Liver (tissue), 9 donors: ENCODE measurements around the gene ZNF563. TPM values are rescaled to one million over a fixed set of nuclear protein-coding genes. Genes with fewer than 3 reads are reported as not detected.

ENCODE experiments used
- DNase-seq: peaks from one replicate; pipeline ENCODE4 v3.0.0-alpha.2; 2017; ENCODE audit warnings: low spot score
- H3K27ac ChIP-seq, 2 donors: one replicate each; pipeline ENCODE4 v1.7.0; 2013; ENCODE audit warnings: inconsistent platforms in 2 of 2, low read length in 2 of 2, control low read depth in 1 of 2, low read depth in 1 of 2, mild to moderate bottlenecking in 1 of 2
- H3K27me3 ChIP-seq, 4 donors: one replicate each; pipeline versions ENCODE4 v1.6.1 to v1.7.0; 2013; ENCODE audit warnings: low read length in 3 of 4, inconsistent platforms in 1 of 4, mild to moderate bottlenecking in 1 of 4, moderate library complexity in 1 of 4; ENCODE audit not compliant: control insufficient read depth in 4 of 4, insufficient read depth in 4 of 4
- H3K36me3 ChIP-seq, 4 donors: one replicate each; pipeline versions ENCODE4 v1.6.1 to v1.7.0; 2013; ENCODE audit warnings: low read length in 3 of 4, mild to moderate bottlenecking in 3 of 4, low read depth in 1 of 4, moderate library complexity in 1 of 4; ENCODE audit not compliant: control insufficient read depth in 4 of 4, insufficient read depth in 3 of 4
- H3K4me1 ChIP-seq, 4 donors: one replicate each; pipeline versions ENCODE4 v1.6.1 to v1.7.0; 2013; ENCODE audit warnings: low read length in 3 of 4, mild to moderate bottlenecking in 3 of 4, moderate library complexity in 1 of 4; ENCODE audit not compliant: control insufficient read depth in 4 of 4, insufficient read depth in 4 of 4
- H3K4me3 ChIP-seq, 3 donors: one replicate each; pipeline versions ENCODE4 v1.6.1 to v1.7.0; 2013; ENCODE audit warnings: low read length in 3 of 3, control low read depth in 1 of 3, low read depth in 1 of 3, mild to moderate bottlenecking in 1 of 3
- H3K9ac ChIP-seq, 2 donors: one replicate each; pipeline ENCODE4 v1.7.0; 2013; ENCODE audit warnings: low read length in 2 of 2, mild to moderate bottlenecking in 2 of 2, moderate library complexity in 2 of 2, control low read depth in 1 of 2, low read depth in 1 of 2
- H3K9me3 ChIP-seq, 4 donors: one replicate each; pipeline versions ENCODE4 v1.6.1 to v1.7.0; 2013; ENCODE audit warnings: low read length in 3 of 4; ENCODE audit not compliant: control insufficient read depth in 4 of 4
- EGR1 ChIP-seq, 2 donors: IDR thresholded peaks; 2 replicates each; pipeline ENCODE4 v1.6.1; 2016 to 2018; ENCODE audit warnings: antibody characterized with exemption in 2 of 2, low read depth in 2 of 2
- FOXA1 ChIP-seq: IDR thresholded peaks from 2 replicates; pipeline ENCODE4 v1.6.1; 2016; ENCODE audit warnings: antibody characterized with exemption
- FOXA2 ChIP-seq: IDR thresholded peaks from 2 replicates; pipeline ENCODE4 v1.6.1; 2016; ENCODE audit warnings: antibody characterized with exemption
- GABPA ChIP-seq, 2 donors: IDR thresholded peaks in 1 of 2; conservative IDR thresholded peaks in 1 of 2; 2 replicates each; pipeline ENCODE4 v1.6.1; 2016; ENCODE audit warnings: antibody characterized with exemption in 2 of 2, mild to moderate bottlenecking in 1 of 2, moderate library complexity in 1 of 2
- HNF4A ChIP-seq, 2 donors: conservative IDR thresholded peaks; 2 replicates each; pipeline ENCODE4 v1.6.1; 2016; ENCODE audit warnings: antibody characterized with exemption in 2 of 2, mild to moderate bottlenecking in 2 of 2
- HNF4G ChIP-seq: IDR thresholded peaks from 2 replicates; pipeline ENCODE4 v1.6.1; 2016; ENCODE audit warnings: antibody characterized with exemption
- JUND ChIP-seq, 2 donors: IDR thresholded peaks; 2 replicates each; pipeline ENCODE4 v1.6.1; 2016; ENCODE audit warnings: antibody characterized with exemption in 2 of 2
- NR2F2 ChIP-seq: IDR thresholded peaks from 2 replicates; pipeline ENCODE4 v1.6.1; 2016; ENCODE audit warnings: antibody characterized with exemption
- RAD21 ChIP-seq, 2 donors: IDR thresholded peaks; 2 replicates each; pipeline ENCODE4 v1.6.1; 2016; ENCODE audit warnings: antibody characterized with exemption in 2 of 2, mild to moderate bottlenecking in 2 of 2
- RXRA ChIP-seq, 2 donors: IDR thresholded peaks; 2 replicates each; pipeline ENCODE4 v1.6.1; 2017 to 2018; ENCODE audit warnings: antibody characterized with exemption in 2 of 2, mild to moderate bottlenecking in 1 of 2
- SP1 ChIP-seq: IDR thresholded peaks from 2 replicates; pipeline ENCODE4 v1.6.1; 2018; ENCODE audit warnings: antibody characterized with exemption, mild to moderate bottlenecking
- TAF1 ChIP-seq: conservative IDR thresholded peaks from 2 replicates; pipeline ENCODE4 v1.6.1; 2016; ENCODE audit warnings: antibody characterized with exemption, mild to moderate bottlenecking
- YY1 ChIP-seq: IDR thresholded peaks from 2 replicates; pipeline ENCODE4 v1.6.1; 2016; ENCODE audit warnings: antibody characterized with exemption, mild to moderate bottlenecking
- WGBS: extraction: QIAGEN DNeasy Blood & Tissue Kit; methylation state at CpG from one replicate; pipeline ENCODE4 v1.1.7; 2013; 5-methylcytosine and 5-hydroxymethylcytosine counted together
- polyA plus RNA-seq, 2 donors: library from polyadenylated mRNA; stranded (reverse) in 1 of 2; unstranded in 1 of 2; fragments of 200-250 nt in 1 of 2; fragments of >200 nt in 1 of 2; fragmentation: Nextera tagmentation in 1 of 2; extraction: Ambion mirVana in 1 of 2; gene quantifications; one replicate each; pipeline versions ENCODE4 v1.2.1 to v1.2.3, GENCODE V29; 2013 to 2015
- total RNA-seq, 2 donors: library from RNA; depleted of rRNA; stranded (reverse); fragments of >200 nt; gene quantifications; one replicate each; pipeline ENCODE4 v1.2.3, GENCODE V29; 2014
- TF ChIP-seq, protein P1 (sequence below): IDR thresholded peaks from 2 replicates; pipeline ENCODE4 v1.6.1; 2016; ENCODE audit warnings: antibody characterized with exemption, mild to moderate bottlenecking
- TF ChIP-seq, protein P2 (sequence below): fragments of 150-350 bp; IDR thresholded peaks from 2 replicates; pipeline ENCODE4 v1.5.1; 2017; ENCODE audit warnings: improper control_type of control experiment, low read depth, low read length; ENCODE audit not compliant: missing input control
- TF ChIP-seq, protein P3 (sequence below): IDR thresholded peaks from 2 replicates; pipeline ENCODE4 v1.6.1; 2016; ENCODE audit warnings: antibody characterized with exemption
- TF ChIP-seq, protein P4 (sequence below): IDR thresholded peaks from 2 replicates; pipeline ENCODE4 v1.6.1; 2016; ENCODE audit warnings: antibody characterized with exemption
- TF ChIP-seq, protein P5 (sequence below): IDR thresholded peaks from 2 replicates; pipeline ENCODE4 v1.6.1; 2016; ENCODE audit warnings: antibody characterized with exemption
- donor health status: healthy.
- donor health status: healthy.
- donor health status: healthy.
- donor health status: healthy.
- donor health status: healthy.

The ZNF563 gene
- total and polyA plus RNA-seq, 4 donors, result 2.5 to 15.8 (median 6.9) TPM

DNA sequence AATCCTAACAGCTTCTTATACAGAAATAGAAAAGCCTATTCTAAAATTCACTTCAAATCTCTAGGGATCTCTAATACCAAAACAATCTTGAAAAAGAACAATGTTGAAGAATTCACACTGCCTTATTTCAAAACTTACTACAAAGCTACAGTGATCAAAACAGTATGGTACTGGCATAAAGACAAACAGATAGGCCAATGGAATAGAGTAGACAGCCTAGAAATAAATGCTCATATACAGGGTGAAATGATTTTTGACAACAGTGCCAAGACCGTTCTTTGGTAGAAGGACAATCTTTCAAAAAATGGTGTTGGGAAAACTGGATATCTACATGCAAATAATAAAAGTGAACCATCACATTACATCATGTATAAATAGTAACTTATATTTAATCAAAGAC lies 11.8 kb upstream of the ZNF563 start (continued):
- TF ChIP-seq, protein P1, sequence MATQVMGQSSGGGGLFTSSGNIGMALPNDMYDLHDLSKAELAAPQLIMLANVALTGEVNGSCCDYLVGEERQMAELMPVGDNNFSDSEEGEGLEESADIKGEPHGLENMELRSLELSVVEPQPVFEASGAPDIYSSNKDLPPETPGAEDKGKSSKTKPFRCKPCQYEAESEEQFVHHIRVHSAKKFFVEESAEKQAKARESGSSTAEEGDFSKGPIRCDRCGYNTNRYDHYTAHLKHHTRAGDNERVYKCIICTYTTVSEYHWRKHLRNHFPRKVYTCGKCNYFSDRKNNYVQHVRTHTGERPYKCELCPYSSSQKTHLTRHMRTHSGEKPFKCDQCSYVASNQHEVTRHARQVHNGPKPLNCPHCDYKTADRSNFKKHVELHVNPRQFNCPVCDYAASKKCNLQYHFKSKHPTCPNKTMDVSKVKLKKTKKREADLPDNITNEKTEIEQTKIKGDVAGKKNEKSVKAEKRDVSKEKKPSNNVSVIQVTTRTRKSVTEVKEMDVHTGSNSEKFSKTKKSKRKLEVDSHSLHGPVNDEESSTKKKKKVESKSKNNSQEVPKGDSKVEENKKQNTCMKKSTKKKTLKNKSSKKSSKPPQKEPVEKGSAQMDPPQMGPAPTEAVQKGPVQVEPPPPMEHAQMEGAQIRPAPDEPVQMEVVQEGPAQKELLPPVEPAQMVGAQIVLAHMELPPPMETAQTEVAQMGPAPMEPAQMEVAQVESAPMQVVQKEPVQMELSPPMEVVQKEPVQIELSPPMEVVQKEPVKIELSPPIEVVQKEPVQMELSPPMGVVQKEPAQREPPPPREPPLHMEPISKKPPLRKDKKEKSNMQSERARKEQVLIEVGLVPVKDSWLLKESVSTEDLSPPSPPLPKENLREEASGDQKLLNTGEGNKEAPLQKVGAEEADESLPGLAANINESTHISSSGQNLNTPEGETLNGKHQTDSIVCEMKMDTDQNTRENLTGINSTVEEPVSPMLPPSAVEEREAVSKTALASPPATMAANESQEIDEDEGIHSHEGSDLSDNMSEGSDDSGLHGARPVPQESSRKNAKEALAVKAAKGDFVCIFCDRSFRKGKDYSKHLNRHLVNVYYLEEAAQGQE, result no peak
- TF ChIP-seq, protein P2, sequence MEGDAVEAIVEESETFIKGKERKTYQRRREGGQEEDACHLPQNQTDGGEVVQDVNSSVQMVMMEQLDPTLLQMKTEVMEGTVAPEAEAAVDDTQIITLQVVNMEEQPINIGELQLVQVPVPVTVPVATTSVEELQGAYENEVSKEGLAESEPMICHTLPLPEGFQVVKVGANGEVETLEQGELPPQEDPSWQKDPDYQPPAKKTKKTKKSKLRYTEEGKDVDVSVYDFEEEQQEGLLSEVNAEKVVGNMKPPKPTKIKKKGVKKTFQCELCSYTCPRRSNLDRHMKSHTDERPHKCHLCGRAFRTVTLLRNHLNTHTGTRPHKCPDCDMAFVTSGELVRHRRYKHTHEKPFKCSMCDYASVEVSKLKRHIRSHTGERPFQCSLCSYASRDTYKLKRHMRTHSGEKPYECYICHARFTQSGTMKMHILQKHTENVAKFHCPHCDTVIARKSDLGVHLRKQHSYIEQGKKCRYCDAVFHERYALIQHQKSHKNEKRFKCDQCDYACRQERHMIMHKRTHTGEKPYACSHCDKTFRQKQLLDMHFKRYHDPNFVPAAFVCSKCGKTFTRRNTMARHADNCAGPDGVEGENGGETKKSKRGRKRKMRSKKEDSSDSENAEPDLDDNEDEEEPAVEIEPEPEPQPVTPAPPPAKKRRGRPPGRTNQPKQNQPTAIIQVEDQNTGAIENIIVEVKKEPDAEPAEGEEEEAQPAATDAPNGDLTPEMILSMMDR, result no peak
- no peak for TF ChIP-seq EGR1 (IDR thresholded peaks at IDR 0.05; ENCODE audit: low read depth in 2 of 2)
- TF ChIP-seq, protein P3, sequence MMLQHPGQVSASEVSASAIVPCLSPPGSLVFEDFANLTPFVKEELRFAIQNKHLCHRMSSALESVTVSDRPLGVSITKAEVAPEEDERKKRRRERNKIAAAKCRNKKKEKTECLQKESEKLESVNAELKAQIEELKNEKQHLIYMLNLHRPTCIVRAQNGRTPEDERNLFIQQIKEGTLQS, result no peak

DNA sequence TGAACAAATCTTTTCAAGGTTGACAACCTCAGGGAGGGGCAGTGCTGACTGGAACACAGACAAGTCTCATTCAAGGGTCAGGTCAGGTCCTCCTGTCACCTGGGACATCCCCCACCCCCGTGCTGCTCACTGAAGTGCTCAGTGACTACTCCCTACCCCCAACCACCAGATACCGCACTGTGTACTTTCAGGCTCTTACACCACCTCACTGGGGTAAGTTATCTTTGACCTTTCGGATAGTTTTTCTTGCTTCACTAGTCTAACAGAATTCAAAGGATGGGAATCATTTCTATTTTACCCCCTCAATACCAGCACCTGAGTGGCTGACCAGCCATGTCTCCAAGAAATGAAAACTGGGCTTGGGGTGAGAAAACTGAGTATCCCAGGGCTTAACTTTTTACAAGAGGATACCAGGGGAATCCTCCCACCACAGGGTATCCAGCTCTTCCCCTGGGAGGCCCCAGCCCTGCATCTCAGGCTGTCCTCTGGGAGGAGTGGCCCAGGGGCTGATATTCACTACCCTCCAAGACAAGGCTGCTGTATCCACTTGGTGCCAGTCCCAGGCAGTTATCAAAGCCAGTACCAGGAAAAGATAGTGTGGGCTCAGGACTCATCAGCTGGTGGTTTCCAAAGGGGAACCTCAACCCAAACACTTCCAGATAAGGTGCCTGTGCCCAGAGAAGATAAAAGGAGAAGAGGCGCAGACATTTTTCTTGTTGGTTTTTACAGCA lies 2.1 kb downstream of the ZNF563 start:
- Histone ChIP-seq H3K27me3 (no peaks in the 10 kb centered on the region), H3K27ac (peak overlapping the region; percentile 86 to 91), H3K4me3 (peak overlapping the region in 1 of 3 donors; percentile 69), H3K9ac (peak overlapping the region in 1 of 2 donors; percentile 2), H3K9me3 (no peaks in the 10 kb centered on the region), H3K4me1 (peaks cover 6 to 37% (median 22%) of the 10 kb centered on the region in 4 donors), H3K36me3 (no peaks in the 10 kb centered on the region)
- TF ChIP-seq EGR1 (IDR thresholded peaks at IDR 0.05; ENCODE audit: low read depth in 2 of 2) (peak; percentile 86 to 97), YY1 (no peak), HNF4A (conservative IDR thresholded peaks at IDR 0.05) (peak; percentile 80 to 84), SP1 (peak; percentile 91), RXRA (IDR thresholded peaks at IDR 0.05) (peak; percentile 96 to 97), TAF1 (peak; percentile 59), FOXA2 (peak; percentile 57), HNF4G (peak; percentile 73), FOXA1 (peak; percentile 70), RAD21 (IDR thresholded peaks at IDR 0.05) (peak; percentile 24 to 57), GABPA (IDR thresholded peaks at IDR 0.05 in 1 of 2, conservative IDR thresholded peaks at IDR 0.05 in 1 of 2) (peak in 1 of 2 donors; percentile 67), JUND (IDR thresholded peaks at IDR 0.05) (peak; percentile 12 to 34), NR2F2 (peak; percentile 65)
- TF ChIP-seq, protein P4, sequence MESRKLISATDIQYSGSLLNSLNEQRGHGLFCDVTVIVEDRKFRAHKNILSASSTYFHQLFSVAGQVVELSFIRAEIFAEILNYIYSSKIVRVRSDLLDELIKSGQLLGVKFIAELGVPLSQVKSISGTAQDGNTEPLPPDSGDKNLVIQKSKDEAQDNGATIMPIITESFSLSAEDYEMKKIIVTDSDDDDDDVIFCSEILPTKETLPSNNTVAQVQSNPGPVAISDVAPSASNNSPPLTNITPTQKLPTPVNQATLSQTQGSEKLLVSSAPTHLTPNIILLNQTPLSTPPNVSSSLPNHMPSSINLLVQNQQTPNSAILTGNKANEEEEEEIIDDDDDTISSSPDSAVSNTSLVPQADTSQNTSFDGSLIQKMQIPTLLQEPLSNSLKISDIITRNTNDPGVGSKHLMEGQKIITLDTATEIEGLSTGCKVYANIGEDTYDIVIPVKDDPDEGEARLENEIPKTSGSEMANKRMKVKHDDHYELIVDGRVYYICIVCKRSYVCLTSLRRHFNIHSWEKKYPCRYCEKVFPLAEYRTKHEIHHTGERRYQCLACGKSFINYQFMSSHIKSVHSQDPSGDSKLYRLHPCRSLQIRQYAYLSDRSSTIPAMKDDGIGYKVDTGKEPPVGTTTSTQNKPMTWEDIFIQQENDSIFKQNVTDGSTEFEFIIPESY, result peak; percentile 32
- TF ChIP-seq, protein P2, result no peak
- TF ChIP-seq, protein P3, result no peak
- TF ChIP-seq, protein P1, result peak; percentile 26
- TF ChIP-seq, protein P5, sequence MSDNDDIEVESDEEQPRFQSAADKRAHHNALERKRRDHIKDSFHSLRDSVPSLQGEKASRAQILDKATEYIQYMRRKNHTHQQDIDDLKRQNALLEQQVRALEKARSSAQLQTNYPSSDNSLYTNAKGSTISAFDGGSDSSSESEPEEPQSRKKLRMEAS, result peak; percentile 68
- 36% methylated on average over 4 of the region's 4 CpGs for WGBS
- peak; percentile 61 for DNase-seq
